GM12878 (cell line): ENCODE measurements around the gene GLB1L. TPM values are rescaled to one million over a fixed set of nuclear protein-coding genes. Genes with fewer than 3 reads are reported as not detected.

ENCODE experiments used
- ASH2L ChIP-seq: fragments of 300-600, 200-600 bp; sonication (generic); IDR thresholded peaks from 2 replicates; pipeline ENCODE4 v1.6.1; 2017; ENCODE audit warnings: low read depth, mild to moderate bottlenecking, borderline replicate concordance
- BACH1 ChIP-seq: fragments of 450-650 bp; IDR thresholded peaks from 2 replicates; pipeline ENCODE4 v1.6.1; 2017; ENCODE audit warnings: mild to moderate bottlenecking, borderline replicate concordance
- ESRRA ChIP-seq: IDR thresholded peaks from 2 replicates; pipeline ENCODE4 v1.6.1; 2012; ENCODE audit warnings: mild to moderate bottlenecking, low read length, improper control_type of control experiment
- FOXK2 ChIP-seq: fragments of 450-650 bp; IDR thresholded peaks from 2 replicates; pipeline ENCODE4 v1.6.1; 2017; ENCODE audit warnings: mild to moderate bottlenecking, moderate library complexity
- HCFC1 ChIP-seq: fragments of 150-350 bp; IDR thresholded peaks from 2 replicates; pipeline ENCODE4 v1.6.1; 2014; ENCODE audit warnings: low read length
- IKZF1 ChIP-seq: fragments of 450-650 bp; conservative IDR thresholded peaks from 2 replicates; pipeline ENCODE4 v1.6.1; 2017; ENCODE audit warnings: antibody characterized with exemption, mild to moderate bottlenecking
- JUND ChIP-seq: IDR thresholded peaks from 2 replicates; pipeline ENCODE4 v1.6.1; 2012; ENCODE audit warnings: low read depth, mild to moderate bottlenecking, low read length, improper control_type of control experiment, moderate library complexity
- KLF5 ChIP-seq: fragments of 450-650 bp; IDR thresholded peaks from 2 replicates; pipeline ENCODE4 v1.6.1; 2014; ENCODE audit warnings: mild to moderate bottlenecking; ENCODE audit not compliant: partially characterized antibody
- LARP7 ChIP-seq: fragments of 450-650 bp; IDR thresholded peaks from 2 replicates; pipeline ENCODE4 v1.6.1; 2017; ENCODE audit warnings: mild to moderate bottlenecking
- MEF2A ChIP-seq: IDR thresholded peaks from 2 replicates; pipeline ENCODE4 v1.6.1; 2011; ENCODE audit warnings: low read depth, mild to moderate bottlenecking, low read length, moderate library complexity; ENCODE audit not compliant: insufficient read depth
- NKRF ChIP-seq: fragments of 450-650 bp; conservative IDR thresholded peaks from 2 replicates; pipeline ENCODE4 v1.6.1; 2017; ENCODE audit warnings: mild to moderate bottlenecking, moderate library complexity
- PBX3 ChIP-seq: IDR thresholded peaks from 2 replicates; pipeline ENCODE4 v1.6.1; 2011; ENCODE audit warnings: mild to moderate bottlenecking, low read depth, low read length, moderate library complexity; ENCODE audit not compliant: insufficient replicate concordance
- POLR2AphosphoS2 ChIP-seq: IDR thresholded peaks from 2 replicates; pipeline ENCODE4 v1.6.1; 2011; ENCODE audit warnings: low read depth, mild to moderate bottlenecking, low read length, improper control_type of control experiment, moderate library complexity
- RBBP5 ChIP-seq: fragments of 200-600 bp; sonication (generic); conservative IDR thresholded peaks from 2 replicates; pipeline ENCODE4 v1.6.1; 2016
- RELA ChIP-seq: fragments of 450-650 bp; IDR thresholded peaks from 2 replicates; pipeline ENCODE4 v1.8.0; 2014; ENCODE audit warnings: borderline replicate concordance; ENCODE audit not compliant: partially characterized antibody
- SMAD1 ChIP-seq: fragments of 450-650 bp; IDR thresholded peaks from 2 replicates; pipeline ENCODE4 v1.6.1; 2018; ENCODE audit warnings: mild to moderate bottlenecking, low read depth; ENCODE audit not compliant: partially characterized antibody
- SPI1 ChIP-seq: IDR thresholded peaks from 2 replicates; pipeline ENCODE4 v1.6.1; 2011; ENCODE audit warnings: low read depth, mild to moderate bottlenecking, low read length, moderate library complexity, borderline replicate concordance; ENCODE audit not compliant: insufficient read depth
- SREBF1 ChIP-seq: IDR thresholded peaks from 2 replicates; pipeline ENCODE4 v1.6.1; 2012; ENCODE audit warnings: mild to moderate bottlenecking, low read length
- SUPT20H ChIP-seq: IDR thresholded peaks from 2 replicates; pipeline ENCODE4 v1.6.1; 2011; ENCODE audit warnings: low read depth, mild to moderate bottlenecking, low read length, moderate library complexity, borderline replicate concordance; ENCODE audit not compliant: control insufficient read depth
- SUZ12 ChIP-seq: fragments of 200-600 bp; sonication (generic); IDR thresholded peaks from one replicate; pipeline ENCODE4 v1.6.1; 2018; ENCODE audit warnings: antibody characterized with exemption, mild to moderate bottlenecking; ENCODE audit not compliant: unreplicated experiment
- TBL1XR1 ChIP-seq: IDR thresholded peaks from 2 replicates; pipeline ENCODE4 v1.6.1; 2012; ENCODE audit warnings: low read depth, low read length, improper control_type of control experiment
- ZBTB11 ChIP-seq: fragments of 450-650 bp; formaldehyde crosslinking; IDR thresholded peaks from 2 replicates; pipeline ENCODE4 v1.5.0; 2022; ENCODE audit warnings: mild to moderate bottlenecking, missing genetic modification characterization
- ZNF24 ChIP-seq: fragments of 450-650 bp; IDR thresholded peaks from 2 replicates; pipeline ENCODE4 v1.6.1; 2017; ENCODE audit warnings: antibody characterized with exemption, mild to moderate bottlenecking
- polyA plus RNA-seq, 11 experiments: library from polyadenylated mRNA; depleted of rRNA in 4 of 11; unstranded in 6 of 11; stranded (reverse) in 5 of 11; fragments of >200 nt; fragmentation: Nextera tagmentation in 4 of 11; fragmentation: Illumina TruSeq in 1 of 11; extraction: Ambion mirVana in 4 of 11; extraction: Trizol in 1 of 11; gene quantifications; 1 replicate in 1 of 11; 2 replicates in 10 of 11; pipeline versions ENCODE4 v1.2.1 to v1.2.3, GENCODE V29; 2011 to 2016; ENCODE audit warnings: inconsistent platforms in 2 of 11, missing spikeins in 2 of 11, low read depth in 1 of 11
- total RNA-seq, 4 experiments: library from RNA; depleted of rRNA in 3 of 4; stranded (reverse); fragments of >200 nt in 3 of 4; fragmentation: Illumina TruSeq in 1 of 4; extraction: Trizol in 1 of 4; gene quantifications; 2 replicates each; pipeline versions ENCODE4 v1.2.1 to v1.2.3, GENCODE V29; 2013 to 2021

The GLB1L gene
- total and polyA plus RNA-seq, 10 of the 15 experiments (the other 5 are each of a cell fraction or from before 2014, with no cell fraction given) = 0.29 to 4.6 (median 2.7) TPM

- peak; percentile 63 for TF ChIP-seq NKRF
- no peak; the same call in 1 of the 2 replicates for TF ChIP-seq TBL1XR1
- TF ChIP-seq LARP7 = 0 out of 2 replicates have a peak, but pooled peaks have one; percentile 71
- TF ChIP-seq PBX3 = no peak
- TF ChIP-seq JUND = peak; percentile 68; the same call in 1 of the 2 replicates
- TF ChIP-seq HCFC1 = no peak; the same call in 1 of the 2 replicates
- no peak for TF ChIP-seq RBBP5
- no peak for TF ChIP-seq MEF2A
- TF ChIP-seq BACH1 = peak; percentile 79; the same call in 1 of the 2 replicates
- no peak for TF ChIP-seq ASH2L
- no peak for TF ChIP-seq ZBTB11 (CRISPR knock-in tag)
- TF ChIP-seq IKZF1 = peak; percentile 56
- no peak for TF ChIP-seq SUPT20H
- peak; percentile 77 for TF ChIP-seq SMAD1
- TF ChIP-seq FOXK2 = peak; percentile 45; the same call in 1 of the 2 replicates
- TF ChIP-seq SUZ12 = no peak
- no peak for TF ChIP-seq SREBF1
- TF ChIP-seq SPI1 = 0 out of 2 replicates have a peak, but pooled peaks have one; percentile 1
- no peak for TF ChIP-seq ZNF24
- no peak for TF ChIP-seq KLF5
- peak; percentile 45 for TF ChIP-seq RELA
- TF ChIP-seq POLR2AphosphoS2 = peak; percentile 95; the same call in 1 of the 2 replicates
- TF ChIP-seq ESRRA = no peak
Measured at GRCh38 chr2:219206328-219207133, 38.7 kb downstream of the GLB1L start, which contains the start of gene ZFAND2B (continued).
